IPS-18a (cell line): Measurements from ENCODE around the gene TEX14.
"Not testable (repeated sequence)": the region's sequence is repeated elsewhere in the genome, so short reads cannot be mapped to it uniquely, and the experiment has no call there.

ENCODE experiments used
- H3K27ac ChIP-seq: one replicate; pipeline ENCODE4 v1.5.1; 2013; ENCODE audit warnings: low read length
- H3K27me3 ChIP-seq: one replicate; pipeline ENCODE4 v1.6.1; 2013; ENCODE audit warnings: mild to moderate bottlenecking, low read length; ENCODE audit not compliant: control insufficient read depth, insufficient read depth
- H3K36me3 ChIP-seq: one replicate; pipeline ENCODE4 v1.6.1; 2013; ENCODE audit warnings: low read depth, low read length; ENCODE audit not compliant: control insufficient read depth
- H3K4me1 ChIP-seq: one replicate; pipeline ENCODE4 v1.6.1; 2013; ENCODE audit warnings: low read depth, low read length; ENCODE audit not compliant: control insufficient read depth
- H3K4me3 ChIP-seq: one replicate; pipeline ENCODE4 v1.5.1; 2013; ENCODE audit warnings: low read length
- H3K9ac ChIP-seq: one replicate; pipeline ENCODE4 v1.6.1; 2013; ENCODE audit warnings: mild to moderate bottlenecking, low read length, moderate library complexity
- H3K9me3 ChIP-seq: one replicate; pipeline ENCODE4 v1.6.1; 2013; ENCODE audit warnings: low read depth, low read length; ENCODE audit not compliant: control insufficient read depth

The TEX14 gene

GRCh38 chr17:58686980-58687379, 4.9 kb downstream of the TEX14 start:
- H3K4me3 ChIP-seq: no peak overlapping the region
- H3K27ac ChIP-seq: no peak overlapping the region
- no peaks in the 10 kb centered on the region for H3K9me3 ChIP-seq
- H3K27me3 ChIP-seq: no peaks in the 10 kb centered on the region
- no peak overlapping the region for H3K9ac ChIP-seq
- H3K36me3 ChIP-seq: no peaks in the 10 kb centered on the region
- H3K4me1 ChIP-seq: no peaks in the 10 kb centered on the region

GRCh38 chr17:58684462-58684861, 7.4 kb downstream of the TEX14 start:
- H3K4me3 ChIP-seq, H3K4me1 ChIP-seq, H3K27ac ChIP-seq, H3K27me3 ChIP-seq, H3K9me3 ChIP-seq, H3K9ac ChIP-seq, H3K36me3 ChIP-seq: not testable (repeated sequence)

GRCh38 chr17:58684003-58684402, 7.8 kb downstream of the TEX14 start:
- Histone ChIP-seq H3K4me1 (no peaks in the 10 kb centered on the region), H3K9me3 (no peaks in the 10 kb centered on the region), H3K36me3 (no peaks in the 10 kb centered on the region), H3K9ac (no peak overlapping the region), H3K27me3 (no peaks in the 10 kb centered on the region), H3K4me3 (no peak overlapping the region), H3K27ac (no peak overlapping the region)

DNA sequence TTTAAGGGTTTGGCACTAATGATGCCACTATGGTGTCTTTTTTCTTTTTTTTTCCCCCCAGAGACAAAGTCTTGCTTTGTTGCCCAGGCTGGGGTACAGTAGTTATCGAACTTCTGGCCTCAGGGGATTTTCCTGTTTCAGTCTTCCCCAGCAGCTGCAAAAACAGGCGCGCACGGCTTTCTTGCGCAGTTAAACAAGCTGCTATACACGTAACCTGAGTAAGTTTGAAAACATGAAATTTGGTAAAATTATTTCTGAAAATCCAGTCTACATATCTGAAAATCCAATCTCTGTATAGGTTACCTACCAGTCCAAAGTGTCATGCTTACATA, 11.8 kb downstream of the TEX14 start:
- no peak overlapping the region for H3K27ac ChIP-seq
- H3K36me3 ChIP-seq: no peaks in the 10 kb centered on the region
- H3K27me3 ChIP-seq: no peaks in the 10 kb centered on the region
- H3K9me3 ChIP-seq: no peaks in the 10 kb centered on the region
- no peak overlapping the region for H3K9ac ChIP-seq
- H3K4me3 ChIP-seq: no peak overlapping the region
- no peaks in the 10 kb centered on the region for H3K4me1 ChIP-seq

- Histone ChIP-seq H3K4me3 (no peak overlapping the region), H3K27ac (no peak overlapping the region), H3K9me3 (no peaks in the 10 kb centered on the region), H3K27me3 (no peaks in the 10 kb centered on the region), H3K9ac (no peak overlapping the region), H3K4me1 (no peaks in the 10 kb centered on the region), H3K36me3 (no peaks in the 10 kb centered on the region)
Measured at GRCh38 chr17:58679263-58680037, 12.4 kb downstream of the TEX14 start.

- not testable (repeated sequence) for H3K4me1 ChIP-seq, H3K9me3 ChIP-seq, H3K4me3 ChIP-seq, H3K36me3 ChIP-seq, H3K9ac ChIP-seq, H3K27ac ChIP-seq, H3K27me3 ChIP-seq
Measured at GRCh38 chr17:58678287-58678686, 13.6 kb downstream of the TEX14 start.

DNA sequence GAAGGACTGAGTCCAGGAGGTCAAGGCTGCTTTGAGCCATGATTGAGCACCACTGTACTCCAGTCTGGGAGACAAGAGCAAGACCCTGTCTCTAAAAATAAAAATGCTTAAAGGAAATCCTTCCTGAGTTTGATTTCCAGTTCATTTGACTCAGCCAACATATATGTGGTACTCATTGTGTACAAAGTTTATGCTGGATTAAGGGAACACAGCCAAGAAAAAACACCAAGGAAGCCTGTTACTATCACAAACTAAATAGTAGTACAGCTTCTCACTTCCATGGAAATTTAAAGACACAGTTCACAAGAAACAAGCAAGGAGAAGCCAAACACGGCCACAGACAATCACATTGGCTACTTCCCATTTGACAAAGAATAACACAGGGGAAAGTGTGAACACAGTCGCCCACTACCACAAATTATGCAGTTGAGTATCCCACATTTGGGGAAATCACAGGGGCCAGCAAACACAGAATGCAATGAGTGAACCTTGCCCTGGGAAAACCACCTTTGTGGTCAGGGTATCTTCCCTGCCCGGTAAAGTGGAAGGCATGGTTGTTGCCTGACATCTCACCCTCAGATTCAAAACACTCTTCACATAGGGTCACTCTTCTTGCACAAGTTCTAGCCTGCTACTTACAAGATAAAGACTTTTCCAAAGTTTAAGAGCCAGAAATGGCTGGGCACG, 14.5 kb downstream of the TEX14 start:
- Histone ChIP-seq H3K27me3 (no peaks in the 10 kb centered on the region), H3K9ac (no peak overlapping the region), H3K27ac (no peak overlapping the region), H3K9me3 (no peaks in the 10 kb centered on the region), H3K4me1 (no peaks in the 10 kb centered on the region), H3K36me3 (no peaks in the 10 kb centered on the region), H3K4me3 (no peak overlapping the region)

- no peak overlapping the region for H3K27ac ChIP-seq
- no peaks in the 10 kb centered on the region for H3K4me1 ChIP-seq
- no peaks in the 10 kb centered on the region for H3K36me3 ChIP-seq
- H3K4me3 ChIP-seq: no peak overlapping the region
- H3K9ac ChIP-seq: no peak overlapping the region
- no peaks in the 10 kb centered on the region for H3K9me3 ChIP-seq
- no peaks in the 10 kb centered on the region for H3K27me3 ChIP-seq
Measured at GRCh38 chr17:58671969-58672368, 19.9 kb downstream of the TEX14 start.

- Histone ChIP-seq H3K36me3 (no peaks in the 10 kb centered on the region), H3K27me3 (no peaks in the 10 kb centered on the region), H3K4me1 (no peaks in the 10 kb centered on the region), H3K9ac (no peak overlapping the region), H3K9me3 (no peaks in the 10 kb centered on the region), H3K4me3 (no peak overlapping the region), H3K27ac (no peak overlapping the region)
Measured at GRCh38 chr17:58669853-58670252, 22.0 kb downstream of the TEX14 start.

- no peaks in the 10 kb centered on the region for H3K4me1 ChIP-seq
- H3K9ac ChIP-seq: no peak overlapping the region
- H3K4me3 ChIP-seq: no peak overlapping the region
- no peaks in the 10 kb centered on the region for H3K36me3 ChIP-seq
- H3K27ac ChIP-seq: no peak overlapping the region
- H3K27me3 ChIP-seq: no peaks in the 10 kb centered on the region
- H3K9me3 ChIP-seq: no peaks in the 10 kb centered on the region
Measured at GRCh38 chr17:58668598-58668935, 23.3 kb downstream of the TEX14 start.

GRCh38 chr17:58667934-58668597, 23.8 kb downstream of the TEX14 start:
- Histone ChIP-seq H3K4me1 (no peaks in the 10 kb centered on the region), H3K4me3 (no peak overlapping the region), H3K9me3 (no peaks in the 10 kb centered on the region), H3K27me3 (no peaks in the 10 kb centered on the region), H3K36me3 (no peaks in the 10 kb centered on the region), H3K27ac (no peak overlapping the region), H3K9ac (no peak overlapping the region)

- no peak overlapping the region for H3K27ac ChIP-seq
- H3K36me3 ChIP-seq: no peaks in the 10 kb centered on the region
- H3K9ac ChIP-seq: no peak overlapping the region
- H3K4me1 ChIP-seq: no peaks in the 10 kb centered on the region
- H3K9me3 ChIP-seq: no peaks in the 10 kb centered on the region
- no peaks in the 10 kb centered on the region for H3K27me3 ChIP-seq
- H3K4me3 ChIP-seq: no peak overlapping the region
Measured at GRCh38 chr17:58666858-58667267, 25.0 kb downstream of the TEX14 start.
